Fibroblast of lung (primary cell): ENCODE data around the gene OPA1.

ENCODE experiments used
- EZH2 ChIP-seq: IDR thresholded peaks from 2 replicates; pipeline ENCODE4 v1.5.1; 2012; ENCODE audit warnings: low read length, control low read depth, mild to moderate bottlenecking; ENCODE audit errors: missing control alignments
- TF ChIP-seq, protein P1 (sequence below), 2 donors: IDR thresholded peaks in 1 of 2; conservative IDR thresholded peaks in 1 of 2; 1 replicate in 1 of 2; 2 replicates in 1 of 2; pipeline ENCODE4 v1.5.1; 2011 to 2012; ENCODE audit warnings: low read length in 2 of 2, control low read depth in 1 of 2, inconsistent platforms in 1 of 2, low read depth in 1 of 2, mild to moderate bottlenecking in 1 of 2

DNA sequence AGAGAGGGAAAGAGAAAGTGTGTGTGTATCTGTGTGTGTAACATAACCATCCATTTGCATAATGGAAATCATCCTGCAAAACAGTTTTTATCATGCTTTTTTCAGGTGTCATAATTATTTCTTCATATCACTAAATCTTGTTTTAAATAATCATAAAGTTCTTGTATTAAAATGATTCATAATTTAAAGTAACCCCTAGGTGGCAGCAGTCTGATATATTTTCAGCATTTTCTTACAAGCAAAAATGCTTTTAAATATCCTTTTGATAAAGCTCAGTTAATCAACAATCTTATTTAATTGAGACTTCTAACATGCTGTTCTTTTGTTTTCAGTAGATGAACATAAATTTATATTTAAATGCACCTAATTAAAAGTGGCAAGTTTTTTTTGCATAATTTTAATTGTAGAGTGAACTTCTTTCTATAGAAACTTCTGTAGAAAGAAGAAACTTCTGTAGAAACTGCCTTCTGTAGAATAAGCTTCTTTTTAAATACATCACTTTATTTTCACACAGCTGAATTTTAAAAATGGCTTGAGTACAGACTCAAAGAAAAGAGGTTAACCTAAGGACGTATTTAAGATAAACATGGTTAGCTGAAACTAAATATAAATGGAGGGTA lies 72.5 kb downstream of the OPA1 start:
- TF ChIP-seq, protein P1, sequence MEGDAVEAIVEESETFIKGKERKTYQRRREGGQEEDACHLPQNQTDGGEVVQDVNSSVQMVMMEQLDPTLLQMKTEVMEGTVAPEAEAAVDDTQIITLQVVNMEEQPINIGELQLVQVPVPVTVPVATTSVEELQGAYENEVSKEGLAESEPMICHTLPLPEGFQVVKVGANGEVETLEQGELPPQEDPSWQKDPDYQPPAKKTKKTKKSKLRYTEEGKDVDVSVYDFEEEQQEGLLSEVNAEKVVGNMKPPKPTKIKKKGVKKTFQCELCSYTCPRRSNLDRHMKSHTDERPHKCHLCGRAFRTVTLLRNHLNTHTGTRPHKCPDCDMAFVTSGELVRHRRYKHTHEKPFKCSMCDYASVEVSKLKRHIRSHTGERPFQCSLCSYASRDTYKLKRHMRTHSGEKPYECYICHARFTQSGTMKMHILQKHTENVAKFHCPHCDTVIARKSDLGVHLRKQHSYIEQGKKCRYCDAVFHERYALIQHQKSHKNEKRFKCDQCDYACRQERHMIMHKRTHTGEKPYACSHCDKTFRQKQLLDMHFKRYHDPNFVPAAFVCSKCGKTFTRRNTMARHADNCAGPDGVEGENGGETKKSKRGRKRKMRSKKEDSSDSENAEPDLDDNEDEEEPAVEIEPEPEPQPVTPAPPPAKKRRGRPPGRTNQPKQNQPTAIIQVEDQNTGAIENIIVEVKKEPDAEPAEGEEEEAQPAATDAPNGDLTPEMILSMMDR (conservative IDR thresholded peaks at IDR 0.05 in 1 of 2, IDR thresholded peaks at IDR 0.05 in 1 of 2; ENCODE audit: low read depth in 1 of 2, low read length in 2 of 2): peak in 1 of 2 donors; percentile 31
- no peak for TF ChIP-seq EZH2
